ENCODE results near the gene PPP1R13L.
"Not testable (repeated sequence)": the region's sequence is repeated elsewhere in the genome, so short reads cannot be mapped to it uniquely, and the experiment has no call there.

Gene PPP1R13L

DNA sequence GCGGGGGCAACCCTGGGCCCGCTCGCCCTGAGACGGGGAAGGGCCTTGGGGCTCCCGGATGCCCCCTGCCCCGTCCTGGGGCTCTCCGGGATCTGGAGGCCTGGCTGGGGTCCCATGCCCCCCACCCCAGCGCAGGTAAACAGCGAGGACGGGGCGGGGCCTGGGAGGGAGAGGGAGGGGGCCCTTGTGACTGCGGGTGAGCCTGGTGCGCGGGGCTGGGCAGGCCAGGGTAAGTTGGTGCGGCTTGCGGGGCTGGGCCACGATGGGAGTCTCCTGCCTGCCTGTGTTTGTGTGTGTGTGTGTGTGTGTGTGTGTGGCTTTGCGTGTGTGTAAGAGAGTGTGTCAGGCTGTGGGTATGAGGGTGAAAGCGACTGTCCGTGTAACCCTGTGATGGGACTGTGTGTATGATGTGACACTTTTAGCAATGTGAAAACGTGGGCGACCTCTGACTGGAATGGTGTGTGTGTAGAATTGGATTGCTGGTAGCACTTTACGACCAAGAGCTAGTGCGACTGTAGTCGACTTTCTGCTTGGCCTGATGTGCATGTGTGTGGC lies 63.9 kb downstream of the PPP1R13L start:
- DNase-seq, result no peak

DNA sequence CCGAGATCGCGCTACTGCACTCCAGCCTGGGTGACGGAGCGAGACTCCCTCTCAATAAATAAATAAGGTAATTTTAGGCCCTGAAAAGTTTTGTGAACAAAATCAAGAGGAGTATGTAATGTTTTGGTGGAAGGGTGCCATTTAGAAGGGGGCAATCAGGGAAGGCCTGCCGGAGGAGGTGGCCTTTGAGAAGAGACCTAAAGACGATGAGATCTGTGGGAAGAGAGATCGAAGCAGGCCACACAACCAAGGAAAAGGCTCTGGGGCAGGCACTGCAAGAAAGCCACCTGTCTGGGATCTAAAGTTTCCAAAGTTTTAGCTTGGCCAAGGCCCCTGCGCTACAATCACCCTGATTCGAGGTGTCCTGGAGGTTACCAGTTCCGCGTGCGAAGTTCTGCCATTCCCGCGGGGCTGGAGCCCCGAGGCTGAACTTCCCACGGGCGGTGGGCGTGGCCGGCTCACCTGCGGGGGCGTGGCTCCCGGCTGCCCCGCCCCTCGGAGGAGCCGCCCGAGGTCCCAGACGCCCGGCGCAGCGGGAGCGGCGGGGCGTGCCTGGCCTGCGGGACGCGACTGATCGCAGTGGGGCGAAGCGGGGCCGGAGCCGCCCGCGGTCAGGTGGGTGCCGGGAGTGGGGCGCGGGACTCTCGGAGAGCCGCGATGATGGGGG lies 64.5 kb downstream of the PPP1R13L start, which contains the start of gene KLC3:
TSS of gene KLC3 (plus strand) at position 519 of the 667 bp plus-strand sequence. CDS start 4,792 bp downstream, outside the sequence.
- peak; percentile 31 for DNase-seq

DNA sequence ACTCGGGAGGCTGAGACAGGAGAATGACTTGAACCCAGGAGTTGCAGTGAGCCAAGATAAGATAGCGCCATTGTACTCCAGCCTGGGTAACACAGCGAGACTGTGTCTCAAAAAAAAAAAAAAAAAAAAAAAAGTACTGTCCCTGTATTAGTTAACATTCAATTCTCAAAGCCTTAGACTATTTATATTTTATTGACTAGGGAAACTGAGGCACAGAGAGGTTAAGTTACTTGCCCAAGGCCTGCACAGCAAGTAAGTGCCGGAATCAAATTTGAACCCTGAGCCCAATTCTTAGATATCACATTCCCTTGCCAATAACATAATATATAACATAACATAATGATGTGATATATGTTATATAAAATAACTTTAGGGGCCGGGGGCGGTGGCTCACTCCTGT lies 65.2 kb downstream of the PPP1R13L start:
- DNase-seq, result no peak

DNA sequence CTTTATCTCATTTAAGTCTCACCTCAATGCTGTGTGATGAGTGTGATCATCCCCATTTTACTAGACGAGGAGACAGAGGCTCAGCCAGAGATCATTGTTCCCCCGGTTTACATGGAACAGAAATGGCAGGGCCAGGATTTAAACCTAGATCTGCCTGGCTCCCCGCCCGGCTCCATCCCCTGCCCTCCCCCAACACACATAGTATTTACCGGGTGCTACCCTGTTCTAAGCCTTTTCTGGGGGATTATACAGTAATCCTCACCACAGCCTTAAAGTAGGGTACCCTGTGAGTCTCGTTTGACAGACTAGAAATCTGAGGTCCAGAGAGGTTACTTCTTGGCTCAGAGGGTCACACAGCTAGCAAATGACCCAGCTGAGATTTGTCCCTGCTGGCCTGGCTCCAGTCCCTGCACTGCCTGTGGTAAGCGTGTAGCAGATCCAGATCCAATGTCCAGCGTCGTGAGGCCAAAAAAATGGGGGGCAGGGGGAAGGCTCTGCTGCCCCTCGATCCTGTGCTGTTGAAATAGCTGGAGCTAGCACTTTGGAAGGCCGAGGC lies 68.1 kb downstream of the PPP1R13L start:
- no peak for DNase-seq

DNA sequence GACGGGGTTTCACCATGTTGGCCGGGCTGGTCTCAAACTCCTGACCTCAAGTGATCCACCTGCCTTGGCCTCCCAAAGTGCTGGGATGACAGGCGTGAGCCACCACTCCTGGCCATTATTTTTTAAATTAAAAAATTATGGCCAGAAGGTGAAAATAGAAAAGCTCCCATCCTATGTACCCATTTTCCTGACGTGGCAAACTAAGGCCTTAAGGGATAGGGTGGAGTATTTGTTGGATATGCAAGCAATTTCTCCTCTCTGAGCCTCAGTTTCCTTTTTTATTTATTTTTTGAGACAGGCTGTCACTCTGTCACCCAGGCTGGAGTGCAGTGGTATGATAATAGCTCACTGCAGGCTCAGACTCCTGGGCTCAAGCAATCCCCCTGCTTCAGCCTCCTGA lies 70.0 kb downstream of the PPP1R13L start:
- not testable (repeated sequence) for DNase-seq

DNA sequence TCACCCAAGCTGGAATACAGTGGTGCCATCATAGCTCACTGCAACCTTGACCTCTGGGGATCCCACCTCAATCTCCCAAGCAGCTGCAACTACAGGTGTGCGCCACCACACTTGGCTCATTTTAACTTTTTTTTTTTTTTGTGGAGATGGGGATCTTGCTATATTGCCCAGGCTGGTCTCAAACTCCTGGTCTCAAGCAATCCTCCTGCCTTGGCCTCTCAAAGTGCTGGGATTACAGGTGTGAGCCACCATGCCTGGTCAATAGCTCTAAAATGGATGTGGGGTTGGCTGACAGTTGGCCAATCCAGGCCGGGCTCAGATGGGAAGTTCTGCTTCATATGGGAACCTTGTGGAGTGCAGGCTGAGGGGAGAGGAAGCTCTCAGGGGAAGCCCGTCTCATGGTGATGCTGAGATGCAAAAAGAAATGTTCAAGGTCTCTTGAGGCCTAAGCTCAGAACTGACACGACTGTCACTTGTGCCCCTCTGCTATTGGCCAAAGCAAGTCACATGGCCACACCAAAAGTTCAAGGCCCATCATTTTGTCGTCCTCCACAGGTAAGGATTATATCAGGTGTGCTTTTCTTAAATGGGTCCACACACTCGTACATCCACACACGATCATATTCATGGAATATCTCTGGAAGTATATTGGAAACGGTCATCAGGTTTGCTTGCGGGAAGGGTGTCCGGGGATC lies 71.1 kb downstream of the PPP1R13L start:
- no peak for DNase-seq

DNA sequence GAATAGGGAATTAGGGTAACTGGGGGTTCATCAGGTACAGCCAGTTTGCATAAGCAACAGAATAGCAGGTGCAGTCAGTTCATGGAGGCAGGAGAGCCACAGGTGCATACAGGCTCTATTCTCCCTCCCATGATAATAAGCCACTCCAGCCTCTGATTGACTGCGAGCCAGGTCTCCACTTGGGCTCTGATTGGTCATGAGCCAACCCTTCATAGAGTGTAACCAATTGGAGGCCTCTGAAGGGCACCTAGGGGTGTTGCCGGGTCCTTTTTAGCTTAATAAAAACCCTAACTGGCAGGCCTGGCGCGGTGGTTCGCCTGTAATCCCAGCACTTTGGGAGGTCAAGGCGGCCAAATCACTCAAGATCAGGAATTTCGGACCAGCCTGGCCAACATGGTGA lies 73.5 kb downstream of the PPP1R13L start:
- DNase-seq, result no peak
